ENCODE measurements around the gene BRIP1. TPM values are rescaled to one million over a fixed set of nuclear protein-coding genes. Genes with fewer than 3 reads are reported as not detected.
"Not testable (repeated sequence)": the region's sequence is repeated elsewhere in the genome, so short reads cannot be mapped to it uniquely, and the experiment has no call there.

The BRIP1 gene
- total RNA-seq (under 1 TPM in 3 of 4 donors, not detected in 1; 0.11 to 0.41 (median 0.29) TPM), polyA plus RNA-seq (0.05 TPM)
- long read RNA-seq, donor 1: 0 reads
- long read RNA-seq, donor 2: 0 reads
- long read RNA-seq, donor 3, partial matches to known transcripts: 2 of 2 reads
- long read RNA-seq, donor 3, other reads (novel, unspliced or antisense): 0 of 2 reads
- long read RNA-seq, donor 4: 0 reads

- Histone ChIP-seq H3K27ac (ENCODE audit: low read length) (peak within 1 kb of the TSS; percentile 55), H3K4me3 (ENCODE audit: low read length) (peak within 1 kb of the TSS; percentile 80), H3K9me3 (ENCODE audit: control insufficient read depth, low read length) (no peaks in the 10 kb centered on the region), H3K27me3 (ENCODE audit: control insufficient read depth, insufficient read depth) (no peaks in the 10 kb centered on the region), H3K4me1 (ENCODE audit: control insufficient read depth, insufficient read depth, low read length) (no peaks in the 10 kb centered on the region)
- DNase-seq (peak; percentile 91 to 96 (median 94)), ATAC-seq (peak; percentile 100)
- intact Hi-C loops (cut with DNase I): no loop called here
- WGBS: under 1% methylated on average over 43 of the region's 43 CpGs
These were observed at the start of gene BRIP1 for GRCh38 chr17:61862975-61863800. TSS of gene BRIP1 (minus strand) at chr17:61863528. CDS start at chr17:61861539, 1,989 bp downstream.

GRCh38 chr17:61908292-61909037 lies 45.1 kb upstream of the BRIP1 start:
- intact Hi-C loops (cut with DNase I): no loop called here
- ATAC-seq: no peak
- 89% methylated on average over 7 of the region's 7 CpGs for WGBS

GRCh38 chr17:61907361-61907760 lies 44.0 kb upstream of the BRIP1 start:
- Histone ChIP-seq H3K27me3 (ENCODE audit: control insufficient read depth, insufficient read depth) (no peaks in the 10 kb centered on the region), H3K27ac (ENCODE audit: low read length) (no peak overlapping the region), H3K4me1 (ENCODE audit: control insufficient read depth, insufficient read depth, low read length) (no peaks in the 10 kb centered on the region), H3K9me3 (ENCODE audit: control insufficient read depth, low read length) (no peaks in the 10 kb centered on the region), H3K4me3 (ENCODE audit: low read length) (no peak overlapping the region)
- no peak for ATAC-seq
- WGBS: 93% methylated on average over 5 of the region's 5 CpGs
- no peak for DNase-seq
- intact Hi-C loops (cut with DNase I): no loop called here

More at GRCh38 chr17:61908292-61909037, 45.1 kb upstream of the BRIP1 start:
- no peak for DNase-seq
- H3K27ac ChIP-seq (ENCODE audit: low read length): no peak overlapping the region
- H3K4me3 ChIP-seq (ENCODE audit: low read length): no peak overlapping the region
- no peaks in the 10 kb centered on the region for H3K27me3 ChIP-seq (ENCODE audit: control insufficient read depth, insufficient read depth)
- H3K4me1 ChIP-seq (ENCODE audit: control insufficient read depth, insufficient read depth, low read length): no peaks in the 10 kb centered on the region
- no peaks in the 10 kb centered on the region for H3K9me3 ChIP-seq (ENCODE audit: control insufficient read depth, low read length)

GRCh38 chr17:61904094-61904710 lies 40.9 kb upstream of the BRIP1 start:
- WGBS: 86% methylated on average over 5 of the region's 5 CpGs
- Histone ChIP-seq H3K4me1 (ENCODE audit: control insufficient read depth, insufficient read depth, low read length) (no peaks in the 10 kb centered on the region), H3K4me3 (ENCODE audit: low read length) (no peak overlapping the region), H3K27ac (ENCODE audit: low read length) (no peak overlapping the region), H3K27me3 (ENCODE audit: control insufficient read depth, insufficient read depth) (no peaks in the 10 kb centered on the region), H3K9me3 (ENCODE audit: control insufficient read depth, low read length) (no peaks in the 10 kb centered on the region)
- DNase-seq: peak in 1 of 3 donors; percentile 20
- intact Hi-C loops (cut with DNase I): no loop called here
- ATAC-seq: no peak

- Histone ChIP-seq H3K4me1 (ENCODE audit: control insufficient read depth, insufficient read depth, low read length) (no peaks in the 10 kb centered on the region), H3K4me3 (ENCODE audit: low read length) (no peak overlapping the region), H3K27ac (ENCODE audit: low read length) (no peak overlapping the region), H3K27me3 (ENCODE audit: control insufficient read depth, insufficient read depth) (no peaks in the 10 kb centered on the region), H3K9me3 (ENCODE audit: control insufficient read depth, low read length) (no peaks in the 10 kb centered on the region)
- ATAC-seq: no peak
- DNase-seq: no peak
- 99% methylated on average over 3 of the region's 3 CpGs for WGBS
- intact Hi-C loops (cut with DNase I): no loop called here
These were observed 39.9 kb upstream of the BRIP1 start for GRCh38 chr17:61903251-61903650.

- no peak for DNase-seq
- H3K4me1 ChIP-seq (ENCODE audit: control insufficient read depth, insufficient read depth, low read length): no peaks in the 10 kb centered on the region
- no peak for ATAC-seq
- no peak overlapping the region for H3K4me3 ChIP-seq (ENCODE audit: low read length)
- intact Hi-C loops (cut with DNase I): no loop called here
- no peaks in the 10 kb centered on the region for H3K9me3 ChIP-seq (ENCODE audit: control insufficient read depth, low read length)
- H3K27ac ChIP-seq (ENCODE audit: low read length): no peak overlapping the region
- no peaks in the 10 kb centered on the region for H3K27me3 ChIP-seq (ENCODE audit: control insufficient read depth, insufficient read depth)
- WGBS: 96% methylated on average over 2 of the region's 2 CpGs
These were observed 34.3 kb upstream of the BRIP1 start for GRCh38 chr17:61897548-61898180.

GRCh38 chr17:61895391-61895790 lies 32.1 kb upstream of the BRIP1 start:
- intact Hi-C loops (cut with DNase I): no loop called here
- ATAC-seq (no peak), DNase-seq (no peak)
- H3K27me3 ChIP-seq (ENCODE audit: control insufficient read depth, insufficient read depth): no peaks in the 10 kb centered on the region
- H3K4me3 ChIP-seq (ENCODE audit: low read length): no peak overlapping the region
- H3K27ac ChIP-seq (ENCODE audit: low read length): no peak overlapping the region
- 56% methylated on average over 2 of the region's 2 CpGs for WGBS
- H3K9me3 ChIP-seq (ENCODE audit: control insufficient read depth, low read length): no peaks in the 10 kb centered on the region
- no peaks in the 10 kb centered on the region for H3K4me1 ChIP-seq (ENCODE audit: control insufficient read depth, insufficient read depth, low read length)

GRCh38 chr17:61894310-61894709 lies 31.0 kb upstream of the BRIP1 start:
- ATAC-seq; H3K4me3 ChIP-seq (ENCODE audit: low read length); H3K27me3 ChIP-seq (ENCODE audit: control insufficient read depth, insufficient read depth); H3K9me3 ChIP-seq (ENCODE audit: control insufficient read depth, low read length); H3K27ac ChIP-seq (ENCODE audit: low read length); intact Hi-C loops (cut with DNase I); DNase-seq; H3K4me1 ChIP-seq (ENCODE audit: control insufficient read depth, insufficient read depth, low read length): not testable (repeated sequence)
- WGBS: 84% methylated on average over 5 of the region's 5 CpGs

- ATAC-seq; DNase-seq; H3K9me3 ChIP-seq (ENCODE audit: control insufficient read depth, low read length); H3K4me1 ChIP-seq (ENCODE audit: control insufficient read depth, insufficient read depth, low read length); intact Hi-C loops (cut with DNase I); H3K4me3 ChIP-seq (ENCODE audit: low read length); H3K27ac ChIP-seq (ENCODE audit: low read length); H3K27me3 ChIP-seq (ENCODE audit: control insufficient read depth, insufficient read depth): not testable (repeated sequence)
- WGBS: 96% methylated on average over 6 of the region's 6 CpGs
These were observed 24.4 kb upstream of the BRIP1 start for GRCh38 chr17:61887733-61888132.

- H3K27me3 ChIP-seq (ENCODE audit: control insufficient read depth, insufficient read depth); ATAC-seq; H3K4me3 ChIP-seq (ENCODE audit: low read length); DNase-seq; H3K4me1 ChIP-seq (ENCODE audit: control insufficient read depth, insufficient read depth, low read length); H3K9me3 ChIP-seq (ENCODE audit: control insufficient read depth, low read length); H3K27ac ChIP-seq (ENCODE audit: low read length); intact Hi-C loops (cut with DNase I): not testable (repeated sequence)
- WGBS: 97% methylated on average over 8 of the region's 8 CpGs
These were observed 22.5 kb upstream of the BRIP1 start for GRCh38 chr17:61885865-61886264.
